GM12878 (cell line): ENCODE data around the gene LRRC7.

ENCODE experiments used
- CREB1 ChIP-seq: IDR thresholded peaks from 2 replicates; pipeline ENCODE4 v1.6.1; 2012; ENCODE audit warnings: low read depth, mild to moderate bottlenecking, inconsistent platforms
- SMC3 ChIP-seq: IDR thresholded peaks from 2 replicates; pipeline ENCODE4 v1.6.1; 2011; ENCODE audit warnings: low read length, improper control_type of control experiment, borderline replicate concordance
- SUPT20H ChIP-seq: IDR thresholded peaks from 2 replicates; pipeline ENCODE4 v1.6.1; 2011; ENCODE audit warnings: low read depth, mild to moderate bottlenecking, low read length, moderate library complexity, borderline replicate concordance; ENCODE audit not compliant: control insufficient read depth
- TCF12 ChIP-seq: IDR thresholded peaks from 2 replicates; pipeline ENCODE4 v1.6.1; 2011; ENCODE audit warnings: low read depth, mild to moderate bottlenecking, low read length
- TF ChIP-seq, protein P1 (sequence below), 3 experiments: IDR thresholded peaks in 2 of 3; conservative IDR thresholded peaks in 1 of 3; 2 replicates each; pipeline ENCODE4 v1.5.1; 2011; ENCODE audit warnings: low read depth in 3 of 3, low read length in 3 of 3, mild to moderate bottlenecking in 3 of 3, control low read depth in 2 of 3, moderate library complexity in 2 of 3, inconsistent platforms in 1 of 3, mixed read lengths in 1 of 3; ENCODE audit not compliant: control insufficient read depth in 2 of 3, insufficient read depth in 1 of 3; ENCODE audit errors: extremely low read depth in 1 of 3

DNA sequence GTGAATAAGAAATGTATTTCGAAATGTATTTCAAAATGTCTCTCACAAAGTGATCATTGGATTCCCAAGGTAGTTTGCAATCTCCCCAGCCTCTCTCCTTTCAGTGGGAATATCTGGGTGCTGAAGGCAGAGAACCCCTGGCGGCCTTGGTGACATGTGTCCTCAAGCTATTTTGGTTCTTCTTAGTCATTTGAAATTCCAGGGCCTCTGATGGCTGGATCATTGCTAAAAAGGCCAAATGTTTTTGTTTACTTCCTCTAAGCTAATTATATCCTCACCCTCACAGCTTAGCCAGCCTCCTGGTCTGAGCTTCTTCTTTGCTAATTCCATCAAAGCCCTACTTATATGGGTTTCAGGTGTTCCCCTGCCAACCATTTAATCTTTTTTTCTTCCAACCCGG is 566.4 kb downstream of the LRRC7 start:
- TF ChIP-seq, protein P1, sequence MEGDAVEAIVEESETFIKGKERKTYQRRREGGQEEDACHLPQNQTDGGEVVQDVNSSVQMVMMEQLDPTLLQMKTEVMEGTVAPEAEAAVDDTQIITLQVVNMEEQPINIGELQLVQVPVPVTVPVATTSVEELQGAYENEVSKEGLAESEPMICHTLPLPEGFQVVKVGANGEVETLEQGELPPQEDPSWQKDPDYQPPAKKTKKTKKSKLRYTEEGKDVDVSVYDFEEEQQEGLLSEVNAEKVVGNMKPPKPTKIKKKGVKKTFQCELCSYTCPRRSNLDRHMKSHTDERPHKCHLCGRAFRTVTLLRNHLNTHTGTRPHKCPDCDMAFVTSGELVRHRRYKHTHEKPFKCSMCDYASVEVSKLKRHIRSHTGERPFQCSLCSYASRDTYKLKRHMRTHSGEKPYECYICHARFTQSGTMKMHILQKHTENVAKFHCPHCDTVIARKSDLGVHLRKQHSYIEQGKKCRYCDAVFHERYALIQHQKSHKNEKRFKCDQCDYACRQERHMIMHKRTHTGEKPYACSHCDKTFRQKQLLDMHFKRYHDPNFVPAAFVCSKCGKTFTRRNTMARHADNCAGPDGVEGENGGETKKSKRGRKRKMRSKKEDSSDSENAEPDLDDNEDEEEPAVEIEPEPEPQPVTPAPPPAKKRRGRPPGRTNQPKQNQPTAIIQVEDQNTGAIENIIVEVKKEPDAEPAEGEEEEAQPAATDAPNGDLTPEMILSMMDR (IDR thresholded peaks at IDR 0.05 in 2 of 3, conservative IDR thresholded peaks at IDR 0.05 in 1 of 3; ENCODE audit: control insufficient read depth in 2 of 3, extremely low read depth in 1 of 3, insufficient read depth in 1 of 3, low read depth in 3 of 3, low read length in 3 of 3): no peak
- TF ChIP-seq SUPT20H (no peak), SMC3 (no peak), TCF12 (no peak), CREB1 (no peak)
